Kidney (tissue), 14 donors: ENCODE measurements around the gene ZBTB17. TPM values are rescaled to one million over a fixed set of nuclear protein-coding genes. Genes with fewer than 3 reads are reported as not detected.

Source experiments
- DNase-seq, 5 donors: peaks; one replicate each; pipeline ENCODE4 v3.0.0-alpha.2; 2013 to 2020
- FAIRE-seq: peaks from 2 replicates; lab custom pipeline; 2012; peaks lifted over from hg19 to GRCh38; lab: Jason Lieb, UNC
- H3K27ac ChIP-seq, 2 donors: one replicate each; pipeline ENCODE4 v1.7.0; 2013; ENCODE audit warnings: low read depth in 2 of 2, low read length in 2 of 2, inconsistent platforms in 1 of 2
- H3K27me3 ChIP-seq: one replicate; pipeline ENCODE4 v1.7.1; 2013; ENCODE audit warnings: low read length, inconsistent platforms; ENCODE audit not compliant: control insufficient read depth, insufficient read depth
- H3K36me3 ChIP-seq, 3 donors: one replicate each; pipeline versions ENCODE4 v1.7.0 to v1.7.1; 2013; ENCODE audit warnings: low read length in 3 of 3, control low read depth in 1 of 3, inconsistent platforms in 1 of 3; ENCODE audit not compliant: insufficient read depth in 3 of 3, control insufficient read depth in 2 of 3
- H3K4me1 ChIP-seq, 3 donors: one replicate each; pipeline versions ENCODE4 v1.7.0 to v1.7.1; 2013; ENCODE audit warnings: low read length in 3 of 3, inconsistent platforms in 1 of 3, low read depth in 1 of 3; ENCODE audit not compliant: control insufficient read depth in 2 of 3, insufficient read depth in 2 of 3
- H3K4me3 ChIP-seq, 3 donors: one replicate each; pipeline versions ENCODE4 v1.7.0 to v1.8.1; 2013; ENCODE audit warnings: low read length in 3 of 3, control low read depth in 1 of 3, inconsistent platforms in 1 of 3
- H3K9ac ChIP-seq, 3 donors: one replicate each; pipeline versions ENCODE4 v1.7.0 to v1.7.1; 2013; ENCODE audit warnings: low read length in 3 of 3, control low read depth in 1 of 3, inconsistent platforms in 1 of 3
- H3K9me3 ChIP-seq, 3 donors: one replicate each; pipeline versions ENCODE4 v1.7.0 to v1.7.1; 2013; ENCODE audit warnings: low read length in 3 of 3, control low read depth in 1 of 3, inconsistent platforms in 1 of 3; ENCODE audit not compliant: control insufficient read depth in 2 of 3, insufficient read depth in 1 of 3
- CTCF ChIP-seq: IDR thresholded peaks from 3 replicates; pipeline ENCODE4 v1.5.1; 2012; ENCODE audit warnings: mild to moderate bottlenecking, moderate library complexity, borderline replicate concordance; ENCODE audit not compliant: insufficient read depth; ENCODE audit errors: extremely low read depth
- intact Hi-C: fragments of 100-400 bp; cut with DNase I; formaldehyde crosslinking; loops from one replicate; pipeline ENCODE4 v1.11.1; 2022
- polyA plus RNA-seq: library from polyadenylated mRNA; stranded (reverse); fragments of 350-450 nt; fragmentation: Illumina TruSeq; extraction: RNeasy Lipid Tissue Mini Kit (QIAGEN cat#74804); gene quantifications from one replicate; pipeline ENCODE4 v1.2.3, GENCODE V29; 2014; ENCODE audit warnings: low read depth, low replicate concordance; ENCODE audit not compliant: insufficient read depth
- total RNA-seq: library from RNA; stranded (reverse); fragmentation: NEBNext Ultra II Directional; extraction: Animal tissue kit (Norgen Biotek cat#: 25700); gene quantifications from one replicate; pipeline ENCODE4 v1.2.1, GENCODE V29; 2021
- donor health status: control.
- donor health status: control.
- donor health status: control.
- donor health status: control.
- donor health status: control.
- donor health status: DM: yes; HTN: yes; CAD: no.
- donor health status: Normal renal cell carcinoma (clear cell type).

ZBTB17 gene
- total and polyA plus RNA-seq, 2 donors from 2014 or later, result 33.1 to 41.5 TPM

DNA sequence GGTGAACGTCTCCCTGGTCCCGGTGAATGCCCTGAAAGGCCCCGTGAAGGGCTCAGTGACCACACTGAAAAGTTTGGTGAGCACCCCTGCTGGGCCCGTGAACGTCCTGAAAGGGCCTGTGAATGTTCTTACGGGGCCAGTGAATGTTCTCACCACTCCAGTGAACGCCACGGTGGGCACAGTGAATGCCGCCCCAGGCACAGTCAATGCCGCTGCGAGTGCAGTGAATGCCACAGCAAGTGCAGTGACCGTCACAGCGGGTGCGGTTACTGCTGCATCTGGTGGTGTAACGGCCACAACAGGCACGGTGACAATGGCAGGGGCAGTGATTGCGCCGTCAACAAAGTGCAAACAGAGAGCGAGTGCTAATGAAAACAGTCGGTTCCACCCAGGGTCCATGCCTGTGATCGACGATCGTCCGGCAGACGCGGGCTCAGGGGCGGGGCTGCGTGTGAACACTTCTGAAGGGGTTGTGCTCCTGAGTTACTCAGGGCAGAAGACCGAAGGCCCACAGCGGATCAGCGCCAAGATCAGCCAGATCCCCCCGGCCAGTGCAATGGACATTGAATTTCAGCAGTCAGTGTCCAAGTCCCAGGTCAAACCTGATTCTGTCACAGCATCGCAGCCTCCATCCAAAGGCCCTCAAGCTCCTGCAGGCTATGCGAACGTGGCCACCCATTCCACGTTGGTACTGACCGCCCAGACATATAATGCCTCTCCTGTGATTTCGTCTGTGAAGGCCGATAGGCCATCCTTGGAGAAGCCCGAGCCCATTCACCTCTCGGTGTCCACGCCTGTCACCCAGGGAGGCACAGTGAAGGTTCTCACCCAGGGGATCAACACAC is 41.5 kb downstream of the ZBTB17 start:
- FAIRE-seq (no peak), DNase-seq (peak in 1 of 5 donors; percentile 66)
- Histone ChIP-seq H3K27ac (no peak overlapping the region), H3K4me3 (no peak overlapping the region), H3K4me1 (peaks cover 0 to 5% (median 4%) of the 10 kb centered on the region in 3 donors), H3K27me3 (no peaks in the 10 kb centered on the region), H3K9ac (no peak overlapping the region), H3K9me3 (no peaks in the 10 kb centered on the region), H3K36me3 (peaks cover 12 to 86% (median 57%) of the 10 kb centered on the region in 3 donors)
- intact Hi-C loops, result no loop called here
- TF ChIP-seq CTCF, result no peak

- Histone ChIP-seq H3K9ac (no peak overlapping the region), H3K36me3 (peaks cover 14 to 87% (median 60%) of the 10 kb centered on the region in 3 donors), H3K4me1 (no peaks in the 10 kb centered on the region), H3K27ac (no peak overlapping the region), H3K9me3 (no peaks in the 10 kb centered on the region), H3K27me3 (no peaks in the 10 kb centered on the region), H3K4me3 (no peak overlapping the region)
- intact Hi-C loops, result no loop called here
- FAIRE-seq, result no peak
- no peak for TF ChIP-seq CTCF
- DNase-seq, result peak in 1 of 5 donors; percentile 20
These were observed 42.2 kb downstream of the ZBTB17 start for GRCh38 chr1:15933684-15934083.

DNA sequence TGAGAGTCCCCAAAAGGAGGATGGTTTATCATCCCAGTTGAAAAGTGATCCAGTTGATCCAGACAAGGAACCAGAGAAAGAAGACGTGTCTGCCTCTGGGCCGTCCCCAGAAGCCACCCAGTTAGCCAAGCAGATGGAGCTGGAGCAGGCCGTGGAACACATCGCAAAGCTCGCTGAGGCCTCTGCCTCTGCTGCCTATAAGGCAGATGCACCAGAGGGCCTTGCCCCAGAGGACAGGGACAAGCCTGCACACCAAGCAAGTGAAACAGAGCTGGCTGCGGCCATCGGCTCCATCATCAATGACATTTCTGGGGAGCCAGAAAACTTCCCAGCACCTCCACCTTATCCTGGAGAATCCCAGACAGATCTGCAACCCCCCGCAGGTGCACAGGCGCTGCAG is 43.3 kb downstream of the ZBTB17 start:
- Histone ChIP-seq H3K27me3 (no peaks in the 10 kb centered on the region), H3K4me1 (no peaks in the 10 kb centered on the region), H3K9me3 (no peaks in the 10 kb centered on the region), H3K27ac (no peak overlapping the region), H3K36me3 (peaks cover 22 to 88% (median 66%) of the 10 kb centered on the region in 3 donors), H3K9ac (no peak overlapping the region), H3K4me3 (no peak overlapping the region)
- FAIRE-seq, result no peak
- intact Hi-C loops, result no loop called here
- TF ChIP-seq CTCF, result no peak
- DNase-seq, result peak in 1 of 5 donors; percentile 64
